LNCAP (cell line): Measurements from ENCODE around the gene IQCK.

Experiments used
- TF ChIP-seq, protein P1 (sequence below): fragments of 450-650 bp; IDR thresholded peaks from 2 replicates; pipeline ENCODE4 v1.5.1; 2017; ENCODE audit warnings: mild to moderate bottlenecking

Gene IQCK

DNA sequence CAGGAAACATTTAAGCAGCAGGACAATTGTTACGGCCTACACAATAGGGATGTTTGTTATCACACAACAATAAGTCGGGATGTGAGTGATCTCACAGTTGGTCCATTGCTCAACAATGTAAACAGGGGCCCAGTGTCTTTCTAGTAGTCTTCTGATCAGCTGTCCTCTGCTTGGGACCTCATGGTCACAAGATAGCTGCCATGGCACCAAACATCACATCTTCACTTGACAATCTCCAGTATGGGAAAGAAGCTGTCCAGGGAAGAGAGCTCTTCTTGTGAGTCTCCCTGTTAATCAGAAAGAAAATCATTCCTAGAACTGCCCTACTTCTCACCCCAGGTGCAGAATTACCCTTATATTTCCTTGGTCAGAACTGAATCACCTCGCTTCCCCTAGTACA, 172.8 kb downstream of the IQCK start:
- TF ChIP-seq, protein P1, sequence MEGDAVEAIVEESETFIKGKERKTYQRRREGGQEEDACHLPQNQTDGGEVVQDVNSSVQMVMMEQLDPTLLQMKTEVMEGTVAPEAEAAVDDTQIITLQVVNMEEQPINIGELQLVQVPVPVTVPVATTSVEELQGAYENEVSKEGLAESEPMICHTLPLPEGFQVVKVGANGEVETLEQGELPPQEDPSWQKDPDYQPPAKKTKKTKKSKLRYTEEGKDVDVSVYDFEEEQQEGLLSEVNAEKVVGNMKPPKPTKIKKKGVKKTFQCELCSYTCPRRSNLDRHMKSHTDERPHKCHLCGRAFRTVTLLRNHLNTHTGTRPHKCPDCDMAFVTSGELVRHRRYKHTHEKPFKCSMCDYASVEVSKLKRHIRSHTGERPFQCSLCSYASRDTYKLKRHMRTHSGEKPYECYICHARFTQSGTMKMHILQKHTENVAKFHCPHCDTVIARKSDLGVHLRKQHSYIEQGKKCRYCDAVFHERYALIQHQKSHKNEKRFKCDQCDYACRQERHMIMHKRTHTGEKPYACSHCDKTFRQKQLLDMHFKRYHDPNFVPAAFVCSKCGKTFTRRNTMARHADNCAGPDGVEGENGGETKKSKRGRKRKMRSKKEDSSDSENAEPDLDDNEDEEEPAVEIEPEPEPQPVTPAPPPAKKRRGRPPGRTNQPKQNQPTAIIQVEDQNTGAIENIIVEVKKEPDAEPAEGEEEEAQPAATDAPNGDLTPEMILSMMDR = no peak

DNA sequence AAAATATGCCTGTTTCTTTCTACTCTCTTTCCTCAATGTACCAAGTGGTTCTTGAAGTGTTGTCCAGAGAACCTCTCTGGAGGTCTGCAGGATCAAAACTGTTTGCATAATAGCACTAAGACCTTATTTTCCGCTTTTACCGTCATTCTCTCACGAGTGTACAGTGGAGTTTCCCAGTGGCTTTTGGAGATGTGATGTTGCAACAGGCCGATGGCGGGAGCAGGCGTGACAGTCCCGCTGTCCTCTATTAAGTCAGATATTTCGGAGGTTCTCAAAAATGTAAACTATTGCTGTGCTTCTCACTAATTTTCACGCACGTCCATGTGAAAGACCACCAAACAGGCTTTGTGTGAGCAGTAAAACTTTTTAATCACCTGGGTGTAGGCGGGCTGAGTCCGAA, 174.8 kb downstream of the IQCK start:
- TF ChIP-seq, protein P1 = no peak

DNA sequence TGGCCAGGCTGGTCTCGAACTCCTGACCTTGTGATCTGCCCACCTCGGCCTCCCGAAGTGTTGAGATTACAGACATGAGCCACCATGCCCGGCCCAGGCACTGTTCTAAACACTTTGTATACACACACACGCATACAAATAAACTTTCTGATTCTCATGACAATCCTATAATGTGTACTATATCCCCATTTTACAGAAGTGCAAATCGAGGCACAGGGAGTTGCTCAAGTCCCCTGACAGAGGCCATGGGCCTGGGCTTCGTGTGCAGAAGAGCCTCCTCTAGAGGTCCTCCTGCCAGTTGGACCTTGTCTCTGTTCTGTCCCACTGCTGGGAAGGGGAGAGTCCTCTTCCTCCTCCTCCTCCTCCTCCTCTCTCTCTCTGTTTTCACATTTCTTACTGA, 176.5 kb downstream of the IQCK start:
- TF ChIP-seq, protein P1 = no peak

DNA sequence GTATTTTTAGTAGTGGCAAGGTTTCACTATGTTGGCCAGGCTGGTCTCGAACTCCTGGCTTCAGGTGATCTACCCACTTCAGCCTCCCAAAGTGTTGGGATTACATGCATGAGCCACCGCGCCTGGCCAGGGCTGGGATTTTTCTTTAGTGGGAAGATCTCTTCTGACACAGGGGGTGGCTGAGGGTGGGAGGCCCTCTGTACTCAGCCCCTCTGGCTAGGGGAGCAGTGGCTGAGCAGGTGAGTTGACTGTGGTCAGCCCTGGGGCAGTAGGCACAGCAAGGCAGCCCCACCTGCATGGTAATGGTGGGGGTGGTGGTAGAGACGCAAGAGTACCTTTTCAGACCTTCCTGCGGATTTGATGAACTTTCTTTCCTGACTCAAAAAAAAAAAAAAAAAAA, 178.9 kb downstream of the IQCK start:
- TF ChIP-seq, protein P1 = no peak

DNA sequence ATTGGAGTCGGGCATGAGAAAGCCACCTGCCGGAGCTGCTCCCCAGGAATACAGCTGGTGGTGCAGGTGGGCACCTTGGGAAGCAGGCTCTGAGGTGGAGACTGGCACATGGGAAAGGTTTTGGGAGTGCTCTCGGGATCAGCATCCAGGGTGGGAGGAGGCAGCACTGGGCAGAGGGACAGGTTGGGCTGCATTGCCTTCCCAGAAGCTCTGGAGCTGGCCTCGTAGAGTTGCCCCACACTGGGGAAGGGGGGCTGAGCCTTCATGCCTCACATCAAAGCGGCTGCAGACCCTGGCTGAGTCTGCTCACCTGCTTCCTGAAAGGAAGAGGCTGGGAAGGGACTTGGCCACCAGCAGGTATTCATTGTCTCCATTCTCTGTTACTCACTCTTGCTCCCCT, 180.1 kb downstream of the IQCK start:
- TF ChIP-seq, protein P1 = no peak

DNA sequence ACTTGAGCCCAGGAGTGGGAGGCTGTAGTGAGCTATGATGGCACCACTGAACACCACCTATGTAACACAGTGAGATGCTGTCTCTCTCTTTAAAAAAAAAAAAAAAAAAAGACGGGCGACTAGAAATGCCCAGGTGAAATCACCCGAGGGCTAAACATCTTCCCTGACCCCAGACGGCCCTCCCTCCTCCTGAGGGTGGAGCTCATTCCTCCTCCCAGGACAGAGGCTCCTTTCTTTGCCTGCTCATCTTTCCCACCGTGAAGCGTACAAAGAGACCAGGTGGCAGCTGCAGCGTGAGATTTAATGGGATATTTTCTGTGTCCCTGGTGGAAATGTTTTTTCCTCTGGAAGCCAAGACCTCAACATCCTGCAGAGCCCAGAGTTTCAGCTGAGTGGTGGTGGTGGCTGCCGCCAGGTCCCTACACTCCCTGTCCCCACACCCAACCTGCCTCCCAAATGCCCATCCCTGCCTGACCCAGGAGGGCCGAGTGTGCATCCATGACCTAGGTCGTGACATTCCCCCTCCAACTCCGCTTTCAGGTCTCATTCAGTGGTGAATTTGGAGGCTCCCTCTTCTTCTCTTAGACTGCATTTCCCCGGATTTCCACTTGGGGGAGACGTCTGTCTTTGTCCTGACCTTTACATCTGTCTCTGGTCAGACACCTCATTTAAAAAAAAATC, 181.0 kb downstream of the IQCK start:
- TF ChIP-seq, protein P1 = peak; percentile 87

DNA sequence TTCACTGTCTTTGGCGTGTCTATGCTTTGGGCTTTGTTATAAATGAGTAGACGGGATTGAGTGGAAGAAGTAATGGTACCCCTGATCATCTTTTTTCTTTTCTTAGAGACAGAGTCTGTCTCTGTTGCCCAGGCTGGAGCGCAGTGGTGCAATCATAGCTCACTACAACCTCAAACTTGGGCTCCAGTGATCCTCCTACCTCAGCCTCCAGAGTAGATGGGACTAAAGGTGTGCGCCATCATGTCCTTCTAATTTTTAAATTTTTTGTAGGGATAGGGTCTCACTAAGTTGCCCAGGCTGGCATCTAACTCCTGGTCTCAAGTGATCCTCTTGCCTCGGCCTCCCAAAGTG, 181.5 kb downstream of the IQCK start:
- TF ChIP-seq, protein P1 = peak; percentile 1; the same call in 1 of the 2 replicates

DNA sequence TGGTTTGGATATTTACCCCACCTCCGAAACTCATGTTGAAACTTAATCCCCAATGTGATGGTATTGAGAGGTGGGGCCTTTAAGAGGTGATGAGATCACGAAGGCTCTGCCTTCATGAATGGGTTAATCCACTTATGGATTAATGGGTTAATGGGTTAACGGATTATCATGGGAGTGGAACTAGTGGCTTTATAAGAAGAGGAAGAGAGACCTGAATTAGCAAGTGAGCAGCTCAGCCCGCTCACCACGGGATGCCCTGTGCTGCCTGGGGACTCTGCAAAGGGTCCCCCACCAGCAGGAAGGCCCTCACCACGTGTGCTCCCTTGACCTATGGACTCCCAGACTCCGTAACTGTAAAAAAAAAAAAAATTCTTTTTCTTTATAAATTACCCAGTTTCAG, 183.1 kb downstream of the IQCK start:
- TF ChIP-seq, protein P1 = no peak
